Activated CD4-positive, alpha-beta T cell treated with anti-CD3 and anti-CD28 coated beads, Interleukin-2, Interleukin-4, amounts not matched to agents 100 ng/mL and 50 ng/mL, durations not matched to agents 16 hours and 8 hours (primary cell): ENCODE measurements around the gene TIMP3.
"Not testable (repeated sequence)": the region's sequence is repeated elsewhere in the genome, so short reads cannot be mapped to it uniquely, and the experiment has no call there.

Experiments used
- DNase-seq: peaks from one replicate; pipeline ENCODE4 v3.0.0-alpha.2; 2020; ENCODE audit warnings: low spot score

The TIMP3 gene

GRCh38 chr22:32855045-32855756, 53.7 kb downstream of the TIMP3 start:
- DNase-seq, result no peak

GRCh38 chr22:32858121-32858703, 56.7 kb downstream of the TIMP3 start:
- no peak for DNase-seq

GRCh38 chr22:32858957-32859356, 57.5 kb downstream of the TIMP3 start:
- no peak for DNase-seq

- DNase-seq, result no peak
Observed at GRCh38 chr22:32859743-32860142, 58.2 kb downstream of the TIMP3 start.

GRCh38 chr22:32861330-32861729, 59.8 kb downstream of the TIMP3 start:
- no peak for DNase-seq

- no peak for DNase-seq
Observed at GRCh38 chr22:32862083-32862482, 60.6 kb downstream of the TIMP3 start.

- no peak for DNase-seq
Observed at GRCh38 chr22:32862936-32863661, 61.6 kb downstream of the TIMP3 start.

- DNase-seq, result no peak
Observed at GRCh38 chr22:32864041-32864440, 62.5 kb downstream of the TIMP3 start.

- DNase-seq, result no peak
Observed at GRCh38 chr22:32864596-32864995, 63.1 kb downstream of the TIMP3 start.

- DNase-seq, result no peak
Observed at GRCh38 chr22:32866953-32867352, 65.4 kb downstream of the TIMP3 start.

- no peak for DNase-seq
Observed at GRCh38 chr22:32868946-32869345, 67.4 kb downstream of the TIMP3 start.

- no peak for DNase-seq
Observed at GRCh38 chr22:32870474-32870873, 69.0 kb downstream of the TIMP3 start.

GRCh38 chr22:32873604-32874003, 72.1 kb downstream of the TIMP3 start:
- not testable (repeated sequence) for DNase-seq

- DNase-seq, result no peak
Observed at GRCh38 chr22:32874385-32874784, 72.9 kb downstream of the TIMP3 start.

- DNase-seq, result no peak
Observed at GRCh38 chr22:32874976-32875375, 73.5 kb downstream of the TIMP3 start.

- no peak for DNase-seq
Observed at GRCh38 chr22:32876516-32876915, 75.0 kb downstream of the TIMP3 start.

GRCh38 chr22:32877196-32877595, 75.7 kb downstream of the TIMP3 start:
- no peak for DNase-seq

- DNase-seq, result no peak
Observed at GRCh38 chr22:32879550-32879949, 78.0 kb downstream of the TIMP3 start.

- no peak for DNase-seq
Observed at GRCh38 chr22:32880061-32880460, 78.6 kb downstream of the TIMP3 start.

- no peak for DNase-seq
Observed at GRCh38 chr22:32880505-32880892, 79.0 kb downstream of the TIMP3 start.

GRCh38 chr22:32880893-32881596, 79.5 kb downstream of the TIMP3 start:
- no peak for DNase-seq

GRCh38 chr22:32882360-32882755, 80.9 kb downstream of the TIMP3 start:
- DNase-seq, result no peak
